ENCODE measurements around the gene IL10RA.
"Not testable (repeated sequence)": the region's sequence is repeated elsewhere in the genome, so short reads cannot be mapped to it uniquely, and the experiment has no call there.

IL10RA gene

GRCh38 chr11:117966908-117967307 lies 19.3 kb upstream of the IL10RA start:
- no peak for DNase-seq

GRCh38 chr11:117969160-117969991 lies 16.8 kb upstream of the IL10RA start:
- DNase-seq: no peak

GRCh38 chr11:117970400-117971024 lies 15.7 kb upstream of the IL10RA start:
- peak; percentile 75 for DNase-seq

- no peak for DNase-seq
Measured at GRCh38 chr11:117972044-117972443, 14.2 kb upstream of the IL10RA start.

- DNase-seq: no peak
Measured at GRCh38 chr11:117972629-117973502, 13.3 kb upstream of the IL10RA start.

- no peak for DNase-seq
Measured at GRCh38 chr11:117973503-117973860, 12.7 kb upstream of the IL10RA start.

- DNase-seq: no peak
Measured at GRCh38 chr11:117976445-117976844, 9.7 kb upstream of the IL10RA start.

- no peak for DNase-seq
Measured at GRCh38 chr11:117977029-117977428, 9.2 kb upstream of the IL10RA start.

- not testable (repeated sequence) for DNase-seq
Measured at GRCh38 chr11:117977612-117978264, 8.5 kb upstream of the IL10RA start.

GRCh38 chr11:117978291-117978910 lies 7.8 kb upstream of the IL10RA start:
- not testable (repeated sequence) for DNase-seq

GRCh38 chr11:117978991-117979390 lies 7.2 kb upstream of the IL10RA start:
- DNase-seq: no peak

GRCh38 chr11:117979481-117980211 lies 6.5 kb upstream of the IL10RA start:
- DNase-seq: no peak

- DNase-seq: no peak
Measured at GRCh38 chr11:117980280-117980679, 5.9 kb upstream of the IL10RA start.

GRCh38 chr11:117980720-117981119 lies 5.5 kb upstream of the IL10RA start:
- no peak for DNase-seq

- DNase-seq: no peak
Measured at GRCh38 chr11:117983163-117983475, 3.1 kb upstream of the IL10RA start.

- DNase-seq: no peak
Measured at GRCh38 chr11:117984476-117984875, 1.7 kb upstream of the IL10RA start.

GRCh38 chr11:117986981-117987574 lies 884 bp downstream of the IL10RA start:
- DNase-seq: no peak

GRCh38 chr11:117989351-117990102 lies 3.3 kb downstream of the IL10RA start:
- no peak for DNase-seq

GRCh38 chr11:117992136-117992535 lies 5.9 kb downstream of the IL10RA start:
- DNase-seq: no peak

- DNase-seq: no peak
Measured at GRCh38 chr11:117992620-117993019, 6.4 kb downstream of the IL10RA start.
